GM12878 (cell line): ENCODE measurements around the gene DOK7. TPM values are rescaled to one million over a fixed set of nuclear protein-coding genes. Genes with fewer than 3 reads are reported as not detected.

Experiments
- CBX5 ChIP-seq: sonication (generic); IDR thresholded peaks from 2 replicates; pipeline ENCODE4 v1.6.1; 2016; ENCODE audit warnings: low read depth, moderate library complexity, mild to moderate bottlenecking, inconsistent platforms
- CHD1 ChIP-seq: IDR thresholded peaks from 2 replicates; pipeline ENCODE4 v1.6.1; 2012; ENCODE audit warnings: low read depth, low read length, improper control_type of control experiment
- CHD4 ChIP-seq: fragments of 200-600 bp; sonication (generic); IDR thresholded peaks from 2 replicates; pipeline ENCODE4 v1.6.1; 2016; ENCODE audit warnings: mild to moderate bottlenecking
- EED ChIP-seq: sonication (generic); IDR thresholded peaks from 2 replicates; pipeline ENCODE4 v1.6.1; 2016; ENCODE audit warnings: antibody characterized with exemption, low read depth
- FOXK2 ChIP-seq: fragments of 450-650 bp; IDR thresholded peaks from 2 replicates; pipeline ENCODE4 v1.6.1; 2017; ENCODE audit warnings: mild to moderate bottlenecking, moderate library complexity
- HCFC1 ChIP-seq: fragments of 150-350 bp; IDR thresholded peaks from 2 replicates; pipeline ENCODE4 v1.6.1; 2014; ENCODE audit warnings: low read length
- HDAC2 ChIP-seq: fragments of 200-600 bp; sonication (generic); IDR thresholded peaks from 2 replicates; pipeline ENCODE4 v1.6.1; 2017
- HDAC6 ChIP-seq: fragments of 200-600 bp; sonication (generic); IDR thresholded peaks from one replicate; pipeline ENCODE4 v1.8.0; 2017; ENCODE audit warnings: antibody characterized with exemption; ENCODE audit not compliant: unreplicated experiment
- HDGF ChIP-seq: fragments of 450-650 bp; IDR thresholded peaks from 2 replicates; pipeline ENCODE4 v1.6.1; 2016; ENCODE audit warnings: antibody characterized with exemption
- JUND ChIP-seq: IDR thresholded peaks from 2 replicates; pipeline ENCODE4 v1.6.1; 2012; ENCODE audit warnings: low read depth, mild to moderate bottlenecking, low read length, improper control_type of control experiment, moderate library complexity
- KAT2A ChIP-seq: conservative IDR thresholded peaks from 2 replicates; pipeline ENCODE4 v1.6.1; 2011; ENCODE audit warnings: low read depth, low read length; ENCODE audit not compliant: control insufficient read depth
- POLR2AphosphoS2 ChIP-seq: IDR thresholded peaks from 2 replicates; pipeline ENCODE4 v1.6.1; 2011; ENCODE audit warnings: low read depth, mild to moderate bottlenecking, low read length, improper control_type of control experiment, moderate library complexity
- POU2F2 ChIP-seq: IDR thresholded peaks from 3 replicates; pipeline ENCODE4 v1.6.1; 2011; ENCODE audit warnings: low read depth, mild to moderate bottlenecking, low read length, borderline replicate concordance
- RCOR1 ChIP-seq: conservative IDR thresholded peaks from 2 replicates; pipeline ENCODE4 v1.6.1; 2012; ENCODE audit warnings: low read depth, low read length, improper control_type of control experiment
- SMARCA5 ChIP-seq: fragments of 450-650 bp; IDR thresholded peaks from 2 replicates; pipeline ENCODE4 v1.6.1; 2017; ENCODE audit warnings: mild to moderate bottlenecking
- SP1 ChIP-seq: IDR thresholded peaks from one replicate; pipeline ENCODE4 v1.6.1; 2011; ENCODE audit warnings: low read depth, low read length
- STAT3 ChIP-seq: IDR thresholded peaks from 2 replicates; pipeline ENCODE4 v1.6.1; 2011; ENCODE audit warnings: low read depth, low read length, improper control_type of control experiment
- TAF1 ChIP-seq: IDR thresholded peaks from 2 replicates; pipeline ENCODE4 v1.6.1; 2011; ENCODE audit warnings: mild to moderate bottlenecking, low read depth, low read length, borderline replicate concordance
- TCF12 ChIP-seq: IDR thresholded peaks from 2 replicates; pipeline ENCODE4 v1.6.1; 2011; ENCODE audit warnings: low read depth, mild to moderate bottlenecking, low read length
- TCF3 ChIP-seq: IDR thresholded peaks from 2 replicates; pipeline ENCODE4 v1.6.1; 2012; ENCODE audit warnings: low read depth, mild to moderate bottlenecking, low read length, borderline replicate concordance; ENCODE audit not compliant: insufficient read depth
- YBX1 ChIP-seq: fragments of 450-650 bp; IDR thresholded peaks from 2 replicates; pipeline ENCODE4 v1.6.1; 2016; ENCODE audit warnings: antibody characterized with exemption
- YY1 ChIP-seq: IDR thresholded peaks from 2 replicates; pipeline ENCODE4 v1.6.1; 2011; ENCODE audit warnings: low read depth, mild to moderate bottlenecking, low read length
- ZNF24 ChIP-seq: fragments of 450-650 bp; IDR thresholded peaks from 2 replicates; pipeline ENCODE4 v1.6.1; 2017; ENCODE audit warnings: antibody characterized with exemption, mild to moderate bottlenecking
- polyA plus RNA-seq, 11 experiments: library from polyadenylated mRNA; depleted of rRNA in 4 of 11; unstranded in 6 of 11; stranded (reverse) in 5 of 11; fragments of >200 nt; fragmentation: Nextera tagmentation in 4 of 11; fragmentation: Illumina TruSeq in 1 of 11; extraction: Ambion mirVana in 4 of 11; extraction: Trizol in 1 of 11; gene quantifications; 1 replicate in 1 of 11; 2 replicates in 10 of 11; pipeline versions ENCODE4 v1.2.1 to v1.2.3, GENCODE V29; 2011 to 2016; ENCODE audit warnings: inconsistent platforms in 2 of 11, missing spikeins in 2 of 11, low read depth in 1 of 11
- total RNA-seq, 4 experiments: library from RNA; depleted of rRNA in 3 of 4; stranded (reverse); fragments of >200 nt in 3 of 4; fragmentation: Illumina TruSeq in 1 of 4; extraction: Trizol in 1 of 4; gene quantifications; 2 replicates each; pipeline versions ENCODE4 v1.2.1 to v1.2.3, GENCODE V29; 2013 to 2021
- TF ChIP-seq, protein P1 (sequence below): fragments of 450-650 bp; formaldehyde crosslinking; IDR thresholded peaks from 2 replicates; pipeline ENCODE4 v1.4.0; 2022; ENCODE audit warnings: mild to moderate bottlenecking, moderate library complexity
- TF ChIP-seq, protein P2 (sequence below): fragments of 450-650 bp; IDR thresholded peaks from 2 replicates; pipeline ENCODE4 v1.6.1; 2017; ENCODE audit warnings: mild to moderate bottlenecking, low read depth, inconsistent platforms; ENCODE audit not compliant: poor library complexity, severe bottlenecking
- TF ChIP-seq, protein P3 (sequence below): fragments of 450-650 bp; IDR thresholded peaks from 2 replicates; pipeline ENCODE4 v1.6.1; 2017; ENCODE audit warnings: borderline replicate concordance

DOK7 gene
- total and polyA plus RNA-seq, 10 of the 15 experiments (the other 5 are each of a cell fraction or from before 2014, with no cell fraction given) = 0.04 to 0.46 (median 0.18) TPM; not detected in 4

DNA sequence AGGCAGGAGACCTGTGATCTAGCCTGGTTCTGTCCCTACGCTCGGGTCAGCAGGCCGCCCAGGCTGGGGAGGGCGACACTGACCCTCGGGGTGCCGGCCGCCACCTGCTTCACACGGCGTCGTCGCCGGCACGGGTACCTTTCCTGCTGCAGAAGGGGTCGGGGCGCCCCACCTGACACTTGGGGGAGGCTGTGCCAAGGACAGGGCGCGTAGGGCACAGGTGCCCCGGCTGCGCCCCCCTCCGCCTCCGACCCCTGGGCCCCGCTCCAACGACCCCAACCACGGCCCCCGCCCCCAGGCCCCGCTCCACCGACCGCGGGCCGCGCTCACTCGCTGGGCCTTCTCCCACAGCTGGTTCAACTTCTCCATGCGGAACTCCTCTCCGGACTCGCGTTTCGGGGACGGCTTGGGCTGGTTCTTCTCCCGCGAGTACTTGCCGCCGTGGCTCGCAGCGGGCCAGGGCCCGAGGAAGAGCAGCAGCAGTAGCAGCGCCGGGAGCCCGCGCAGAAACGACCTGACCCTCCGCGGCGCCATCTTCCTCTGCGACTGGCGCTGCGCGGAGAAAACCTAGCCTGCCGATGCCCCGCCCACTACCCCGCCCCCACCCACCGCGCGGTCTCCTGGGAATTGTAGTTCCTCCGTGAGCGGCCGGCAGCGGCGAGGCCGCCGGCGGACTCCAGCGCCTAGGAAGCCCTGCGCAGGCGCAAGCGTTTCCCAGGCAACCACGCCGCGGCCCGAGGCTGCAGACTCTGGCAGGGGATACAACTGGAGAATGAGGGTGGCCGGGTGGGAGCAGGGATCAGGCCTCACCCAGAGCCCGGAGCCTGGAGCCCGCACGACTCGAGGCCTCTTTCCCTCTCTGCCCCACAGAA is 69.0 kb downstream of the DOK7 start, which contains the start of gene LRPAP1 (continued):
- TF ChIP-seq POLR2AphosphoS2 (peak; percentile 95), POU2F2 (peak; percentile 83; the same call in 2 of the 3 replicates), EED (no peak), CHD1 (no peak), KAT2A (no peak), TCF3 (peak; percentile 61; the same call in 1 of the 2 replicates), CHD4 (no peak), JUND (no peak), YY1 (peak; percentile 96), HDAC6 (peak; percentile 71), FOXK2 (no peak), RCOR1 (no peak), SP1 (peak; percentile 41), ZNF24 (no peak), HDAC2 (no peak), HDGF (no peak), TCF12 (peak; percentile 39; the same call in 1 of the 2 replicates), CBX5 (no peak), HCFC1 (peak; percentile 85), STAT3 (no peak), YBX1 (no peak), SMARCA5 (no peak), TAF1 (peak; percentile 96)
- TF ChIP-seq, protein P1, sequence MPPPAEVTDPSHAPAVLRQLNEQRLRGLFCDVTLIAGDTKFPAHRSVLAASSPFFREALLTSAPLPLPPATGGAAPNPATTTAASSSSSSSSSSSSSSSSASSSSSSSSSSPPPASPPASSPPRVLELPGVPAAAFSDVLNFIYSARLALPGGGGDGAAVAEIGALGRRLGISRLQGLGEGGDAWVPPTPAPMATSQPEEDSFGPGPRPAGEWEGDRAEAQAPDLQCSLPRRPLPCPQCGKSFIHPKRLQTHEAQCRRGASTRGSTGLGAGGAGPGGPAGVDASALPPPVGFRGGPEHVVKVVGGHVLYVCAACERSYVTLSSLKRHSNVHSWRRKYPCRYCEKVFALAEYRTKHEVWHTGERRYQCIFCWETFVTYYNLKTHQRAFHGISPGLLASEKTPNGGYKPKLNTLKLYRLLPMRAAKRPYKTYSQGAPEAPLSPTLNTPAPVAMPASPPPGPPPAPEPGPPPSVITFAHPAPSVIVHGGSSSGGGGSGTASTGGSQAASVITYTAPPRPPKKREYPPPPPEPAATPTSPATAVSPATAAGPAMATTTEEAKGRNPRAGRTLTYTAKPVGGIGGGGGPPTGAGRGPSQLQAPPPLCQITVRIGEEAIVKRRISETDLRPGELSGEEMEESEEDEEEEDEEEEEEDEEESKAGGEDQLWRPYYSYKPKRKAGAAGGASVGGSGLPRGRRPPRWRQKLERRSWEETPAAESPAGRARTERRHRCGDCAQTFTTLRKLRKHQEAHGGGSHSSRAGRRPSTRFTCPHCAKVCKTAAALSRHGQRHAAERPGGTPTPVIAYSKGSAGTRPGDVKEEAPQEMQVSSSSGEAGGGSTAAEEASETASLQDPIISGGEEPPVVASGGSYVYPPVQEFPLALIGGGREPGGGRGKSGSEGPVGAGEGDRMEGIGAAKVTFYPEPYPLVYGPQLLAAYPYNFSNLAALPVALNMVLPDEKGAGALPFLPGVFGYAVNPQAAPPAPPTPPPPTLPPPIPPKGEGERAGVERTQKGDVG (CRISPR knock-in tag) = no peak
- TF ChIP-seq, protein P2, sequence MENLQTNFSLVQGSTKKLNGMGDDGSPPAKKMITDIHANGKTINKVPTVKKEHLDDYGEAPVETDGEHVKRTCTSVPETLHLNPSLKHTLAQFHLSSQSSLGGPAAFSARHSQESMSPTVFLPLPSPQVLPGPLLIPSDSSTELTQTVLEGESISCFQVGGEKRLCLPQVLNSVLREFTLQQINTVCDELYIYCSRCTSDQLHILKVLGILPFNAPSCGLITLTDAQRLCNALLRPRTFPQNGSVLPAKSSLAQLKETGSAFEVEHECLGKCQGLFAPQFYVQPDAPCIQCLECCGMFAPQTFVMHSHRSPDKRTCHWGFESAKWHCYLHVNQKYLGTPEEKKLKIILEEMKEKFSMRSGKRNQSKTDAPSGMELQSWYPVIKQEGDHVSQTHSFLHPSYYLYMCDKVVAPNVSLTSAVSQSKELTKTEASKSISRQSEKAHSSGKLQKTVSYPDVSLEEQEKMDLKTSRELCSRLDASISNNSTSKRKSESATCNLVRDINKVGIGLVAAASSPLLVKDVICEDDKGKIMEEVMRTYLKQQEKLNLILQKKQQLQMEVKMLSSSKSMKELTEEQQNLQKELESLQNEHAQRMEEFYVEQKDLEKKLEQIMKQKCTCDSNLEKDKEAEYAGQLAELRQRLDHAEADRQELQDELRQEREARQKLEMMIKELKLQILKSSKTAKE = no peak
- TF ChIP-seq, protein P3, sequence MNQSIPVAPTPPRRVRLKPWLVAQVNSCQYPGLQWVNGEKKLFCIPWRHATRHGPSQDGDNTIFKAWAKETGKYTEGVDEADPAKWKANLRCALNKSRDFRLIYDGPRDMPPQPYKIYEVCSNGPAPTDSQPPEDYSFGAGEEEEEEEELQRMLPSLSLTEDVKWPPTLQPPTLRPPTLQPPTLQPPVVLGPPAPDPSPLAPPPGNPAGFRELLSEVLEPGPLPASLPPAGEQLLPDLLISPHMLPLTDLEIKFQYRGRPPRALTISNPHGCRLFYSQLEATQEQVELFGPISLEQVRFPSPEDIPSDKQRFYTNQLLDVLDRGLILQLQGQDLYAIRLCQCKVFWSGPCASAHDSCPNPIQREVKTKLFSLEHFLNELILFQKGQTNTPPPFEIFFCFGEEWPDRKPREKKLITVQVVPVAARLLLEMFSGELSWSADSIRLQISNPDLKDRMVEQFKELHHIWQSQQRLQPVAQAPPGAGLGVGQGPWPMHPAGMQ = no peak
